GM21390 (cell line): ENCODE data around the gene KIFC3.
A peak's percentile ranks its signal among the peaks of the same experiment; 100 is the strongest.
"Not testable (repeated sequence)": the region's sequence is repeated elsewhere in the genome, so short reads cannot be mapped to it uniquely, and the experiment has no call there.

ENCODE experiments used
- ATAC-seq: cut with Tn5 transposase; IDR thresholded peaks from one replicate; pipeline ENCODE4 v1.9.1; 2021; ENCODE audit not compliant: unreplicated experiment

KIFC3 gene

DNA sequence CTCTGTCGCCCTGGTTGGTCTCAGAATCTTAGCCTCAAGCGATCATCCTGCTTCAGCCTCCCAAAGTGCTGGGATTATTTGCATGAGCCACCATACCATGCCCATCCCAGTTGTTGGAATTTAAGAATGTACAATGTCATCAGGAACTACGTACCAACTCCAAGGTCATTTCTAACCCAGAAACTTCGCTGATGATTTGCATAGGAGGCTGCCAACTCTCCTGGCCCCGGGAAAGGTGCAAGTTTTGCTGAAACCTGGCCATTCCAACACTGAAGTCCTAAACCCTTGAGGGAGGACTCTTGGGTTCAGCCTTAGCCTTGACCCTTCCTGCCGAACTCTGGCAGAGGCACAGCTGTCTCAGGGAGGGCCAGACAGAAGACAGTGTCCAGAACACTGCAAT lies 2.9 kb upstream of the KIFC3 start:
- no peak for ATAC-seq

DNA sequence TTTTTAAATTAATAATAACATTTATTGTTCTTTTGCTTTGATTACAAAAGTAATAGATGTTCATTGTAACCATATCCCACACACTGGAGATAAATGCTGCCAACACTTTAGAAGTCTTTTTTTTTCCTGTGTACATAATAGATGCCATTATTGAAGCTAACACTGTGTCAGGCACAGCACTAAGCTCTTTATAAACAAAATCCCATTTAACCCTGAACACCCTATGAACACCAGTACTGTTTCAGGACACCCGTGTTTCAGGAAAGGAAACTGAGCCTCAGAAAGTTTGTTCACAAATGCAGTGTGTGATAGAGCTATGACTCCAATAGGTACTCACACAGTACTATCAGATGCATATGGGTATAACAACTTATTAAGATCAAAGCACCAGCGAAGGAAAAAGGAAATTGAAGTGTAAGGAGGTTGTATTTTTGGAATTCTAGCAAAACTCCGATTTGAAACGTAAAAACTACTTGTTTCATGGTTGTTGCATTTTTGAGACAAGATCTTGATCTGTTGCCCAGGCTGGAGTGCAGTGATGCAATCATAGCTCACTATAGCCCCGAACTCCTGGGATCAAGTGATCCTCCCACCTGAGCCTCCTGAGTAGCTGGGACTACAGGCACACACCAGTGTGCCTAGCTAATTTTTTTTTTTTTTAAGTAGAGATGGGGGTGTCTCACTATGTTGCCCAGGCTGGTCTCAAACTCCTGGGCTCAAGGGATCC lies 2.0 kb upstream of the KIFC3 start:
- ATAC-seq, result no peak

DNA sequence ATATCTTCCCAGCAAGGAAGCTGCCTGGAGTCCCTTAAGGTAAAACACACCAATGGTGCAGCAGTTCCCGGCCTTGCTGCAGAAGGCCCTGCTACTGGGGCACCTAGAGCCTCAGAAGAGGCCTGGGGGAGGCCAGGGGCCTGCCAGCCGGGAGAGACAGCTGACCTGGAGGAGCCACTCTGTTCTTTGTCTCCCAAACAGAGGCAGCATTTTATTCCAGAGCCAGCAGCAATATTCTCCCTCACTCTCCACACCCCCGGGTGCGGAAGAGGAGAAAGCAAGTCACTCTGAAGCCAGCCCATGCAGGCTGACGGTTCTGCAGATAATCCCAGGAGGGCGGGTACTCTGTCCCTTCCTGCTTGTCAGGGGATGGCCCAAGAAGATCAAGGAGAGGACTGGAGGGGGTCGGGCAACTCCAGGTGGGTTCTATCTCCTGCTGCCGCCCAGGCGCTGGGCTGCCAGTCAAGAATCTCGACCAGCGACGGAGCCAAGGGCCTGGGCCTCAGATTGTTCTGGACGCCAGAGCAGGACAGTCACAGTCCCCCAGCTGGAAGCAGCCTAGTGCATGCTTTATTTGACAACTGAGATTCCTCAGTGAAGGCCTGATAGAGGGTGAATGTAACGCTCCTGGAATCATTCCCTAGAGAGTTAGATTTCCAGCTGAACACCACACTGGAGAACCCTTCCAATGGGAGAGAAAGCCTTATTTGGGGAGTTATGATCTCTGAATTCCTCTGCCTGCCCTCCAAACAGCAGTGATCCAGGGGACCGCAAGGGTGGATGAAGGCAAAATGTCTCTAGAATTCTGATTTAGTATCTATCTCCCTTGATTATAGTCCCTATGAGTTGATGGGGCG lies 1.1 kb upstream of the KIFC3 start:
- no peak for ATAC-seq

DNA sequence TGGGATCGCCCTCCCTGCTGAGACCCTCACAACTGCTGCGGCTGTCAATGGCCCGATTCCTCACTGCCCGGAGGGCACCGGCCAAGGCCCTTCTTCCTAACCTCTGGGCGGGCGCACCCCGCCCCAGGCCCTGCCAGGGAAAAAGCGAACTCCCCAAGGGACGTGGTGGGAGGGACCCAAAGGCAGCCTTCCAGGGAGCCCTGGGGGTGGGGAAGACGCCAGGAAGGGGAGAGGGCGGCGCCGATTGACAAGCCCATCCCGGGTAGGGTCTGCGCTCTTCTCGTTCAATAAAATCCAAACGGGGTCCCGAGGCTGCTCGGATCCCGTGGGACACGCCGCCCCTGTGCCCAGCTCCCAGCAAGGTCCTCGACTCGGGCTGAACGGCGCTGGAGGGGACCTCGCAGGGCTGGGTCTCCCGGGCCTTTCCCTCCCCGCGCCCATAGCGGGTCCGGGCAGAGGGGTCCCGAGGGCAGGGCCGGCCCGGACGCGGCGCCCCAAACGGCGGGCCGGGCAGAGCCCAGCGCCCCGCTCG lies 416 bp downstream of the KIFC3 start:
- no peak for ATAC-seq

DNA sequence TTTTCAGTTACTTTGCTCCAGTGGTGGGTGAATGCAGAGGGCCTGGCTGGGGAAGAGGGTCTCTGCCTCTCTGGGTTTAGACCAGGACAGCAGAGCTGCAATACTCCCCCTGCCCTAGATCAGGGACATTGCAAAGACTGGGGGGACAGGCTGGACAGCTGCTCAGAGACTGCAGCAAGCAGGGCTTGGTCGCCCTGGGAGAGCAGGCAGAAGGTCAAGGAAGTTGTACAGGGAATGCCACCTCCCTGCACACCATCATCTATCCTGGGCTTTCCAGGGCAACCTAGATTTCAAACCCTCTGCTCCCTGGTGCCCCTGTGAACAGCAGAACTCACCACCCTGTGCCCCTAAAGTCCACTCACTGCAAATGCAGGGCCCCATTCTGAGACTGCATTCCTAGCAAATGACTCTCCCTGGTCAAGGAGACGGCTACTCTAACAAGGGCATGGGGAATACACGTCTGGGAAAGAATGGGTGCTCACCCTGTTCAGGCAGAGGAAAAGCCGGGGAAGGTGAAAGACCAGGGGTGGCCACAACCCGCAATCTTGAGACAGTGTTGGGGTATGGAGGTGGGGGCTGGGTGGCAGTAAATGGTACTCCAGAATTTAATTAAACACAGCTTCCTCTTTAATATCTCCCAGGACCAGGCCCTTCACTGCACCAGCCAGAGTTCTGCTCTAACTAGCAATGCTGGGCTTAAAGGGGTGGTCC lies 1.0 kb downstream of the KIFC3 start:
- ATAC-seq, result no peak

DNA sequence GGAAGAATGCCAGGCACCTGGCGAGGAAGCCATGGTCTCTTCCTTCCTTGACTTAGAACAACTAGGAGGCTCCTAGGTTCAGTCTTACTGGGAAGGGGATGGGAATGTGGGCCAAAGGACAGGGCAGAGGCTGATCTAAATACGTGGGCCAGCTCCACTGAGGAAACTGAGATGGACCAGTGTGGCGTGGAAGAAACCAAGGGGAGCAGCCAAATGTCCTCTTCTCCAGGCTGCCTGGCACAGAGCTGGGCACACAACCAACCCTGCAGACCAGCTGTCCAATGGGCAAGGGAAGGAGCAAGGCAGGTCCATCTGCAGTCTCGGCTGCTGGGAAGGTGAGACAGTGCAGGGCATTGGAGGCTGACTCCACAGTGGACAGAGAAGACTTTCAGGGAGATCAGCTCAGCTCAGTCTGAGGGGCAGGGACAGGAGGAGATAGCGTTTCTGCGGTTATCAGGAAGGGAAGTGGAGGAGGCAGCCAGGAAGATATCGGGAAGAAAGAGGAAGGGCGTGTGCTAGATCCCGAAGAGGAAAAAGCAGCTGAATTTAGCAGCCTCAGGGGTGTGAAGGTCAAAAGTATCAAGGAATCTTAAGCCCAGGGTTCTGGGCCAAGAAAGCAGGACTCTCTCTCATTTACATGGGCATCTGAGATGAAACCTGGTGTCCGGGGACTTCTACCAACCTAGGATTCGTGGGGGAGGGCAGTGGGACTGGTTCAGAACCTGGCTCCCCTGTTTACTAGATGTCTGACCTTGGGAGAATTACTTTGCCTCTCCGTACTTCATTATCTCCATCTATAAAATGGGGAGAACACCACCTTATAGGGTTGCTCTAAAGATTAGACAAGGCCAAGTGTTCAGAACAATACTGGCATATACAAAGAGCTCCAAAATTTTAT lies 1.8 kb downstream of the KIFC3 start:
- no peak for ATAC-seq

DNA sequence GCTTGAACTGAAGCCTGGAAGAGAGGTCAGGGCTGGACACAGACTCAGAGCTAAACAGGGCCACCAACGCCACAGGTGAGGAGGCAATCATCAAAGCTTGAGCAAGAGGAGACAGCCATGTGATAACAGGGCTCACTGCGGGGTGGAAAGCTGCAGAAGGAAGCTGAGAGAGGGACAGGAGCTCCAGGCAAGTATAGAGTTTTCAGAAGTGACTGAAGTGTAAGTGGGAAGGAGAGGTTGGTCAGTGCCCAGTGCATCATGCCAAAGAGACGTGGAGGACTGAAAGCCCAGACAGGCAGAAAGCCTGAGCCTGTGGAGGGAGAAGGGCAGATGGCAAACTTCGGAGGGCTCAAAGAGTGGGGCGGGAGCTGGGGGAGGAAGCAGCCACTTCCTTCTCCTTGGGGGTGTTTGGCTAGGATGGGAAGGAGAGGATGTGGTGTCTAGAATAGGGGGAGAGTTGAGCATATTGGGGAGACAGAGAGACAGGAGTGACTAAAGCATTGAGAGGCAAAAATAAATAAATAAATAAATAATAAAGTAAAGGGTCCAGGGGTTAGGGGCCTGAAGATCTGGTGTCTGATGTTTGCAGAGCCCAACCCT lies 2.6 kb downstream of the KIFC3 start:
- ATAC-seq, result no peak

DNA sequence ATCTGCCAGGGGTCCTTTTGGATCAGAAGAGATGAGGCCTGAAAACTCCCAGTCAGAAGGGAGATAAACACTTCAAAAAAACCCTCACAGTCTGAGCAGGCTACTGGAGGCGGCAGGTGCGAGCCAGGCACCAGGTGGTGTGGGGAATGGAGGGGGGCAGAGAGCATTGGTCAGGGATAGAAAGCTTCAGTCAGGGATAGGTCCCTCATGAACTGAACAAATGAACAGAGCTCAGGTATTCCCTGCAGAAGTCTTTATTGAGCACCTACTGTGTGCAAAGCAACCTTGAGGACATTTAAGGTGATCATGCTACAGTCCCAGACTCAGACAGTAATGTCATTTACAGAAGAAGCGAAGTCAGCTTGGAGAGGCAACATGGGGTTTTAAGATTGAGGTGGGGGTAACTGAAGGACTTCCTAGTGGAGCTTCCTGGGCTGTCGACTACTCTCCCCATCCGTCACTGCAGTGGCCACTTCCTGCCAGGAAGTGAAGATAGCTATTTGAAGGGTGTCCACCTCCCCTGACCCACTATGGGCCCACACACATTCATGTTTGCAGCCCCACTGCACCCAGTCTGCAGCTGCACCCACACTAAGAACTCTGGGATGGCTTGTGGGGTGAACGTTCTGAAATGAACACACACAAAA lies 3.2 kb downstream of the KIFC3 start:
- no peak for ATAC-seq

DNA sequence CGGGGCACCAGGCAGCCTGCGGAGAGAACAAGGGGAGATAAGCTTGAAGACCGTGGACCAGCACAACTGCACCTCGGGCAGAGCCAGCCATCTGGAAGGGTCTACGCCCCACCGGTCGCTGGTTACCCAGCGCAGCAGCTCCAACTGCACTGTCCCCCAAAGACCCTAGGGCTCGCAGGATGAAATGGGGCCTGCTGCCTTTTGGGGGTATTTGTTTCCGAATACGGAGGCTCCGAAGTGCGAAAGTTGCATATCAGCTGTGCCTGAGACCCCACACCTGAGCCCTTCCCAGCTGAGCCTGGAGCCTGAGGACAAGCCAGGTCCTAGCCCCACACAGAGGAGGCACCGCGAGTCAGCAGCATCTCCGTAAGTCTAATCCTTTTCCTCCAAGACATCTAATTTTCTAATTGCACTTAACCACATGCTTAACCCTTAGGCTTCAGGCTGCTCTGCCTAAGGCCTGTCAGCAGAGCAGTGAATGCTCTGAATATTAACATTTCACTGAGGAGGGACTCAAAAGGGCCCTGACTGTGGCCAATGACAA lies 4.0 kb downstream of the KIFC3 start:
- ATAC-seq, result no peak

DNA sequence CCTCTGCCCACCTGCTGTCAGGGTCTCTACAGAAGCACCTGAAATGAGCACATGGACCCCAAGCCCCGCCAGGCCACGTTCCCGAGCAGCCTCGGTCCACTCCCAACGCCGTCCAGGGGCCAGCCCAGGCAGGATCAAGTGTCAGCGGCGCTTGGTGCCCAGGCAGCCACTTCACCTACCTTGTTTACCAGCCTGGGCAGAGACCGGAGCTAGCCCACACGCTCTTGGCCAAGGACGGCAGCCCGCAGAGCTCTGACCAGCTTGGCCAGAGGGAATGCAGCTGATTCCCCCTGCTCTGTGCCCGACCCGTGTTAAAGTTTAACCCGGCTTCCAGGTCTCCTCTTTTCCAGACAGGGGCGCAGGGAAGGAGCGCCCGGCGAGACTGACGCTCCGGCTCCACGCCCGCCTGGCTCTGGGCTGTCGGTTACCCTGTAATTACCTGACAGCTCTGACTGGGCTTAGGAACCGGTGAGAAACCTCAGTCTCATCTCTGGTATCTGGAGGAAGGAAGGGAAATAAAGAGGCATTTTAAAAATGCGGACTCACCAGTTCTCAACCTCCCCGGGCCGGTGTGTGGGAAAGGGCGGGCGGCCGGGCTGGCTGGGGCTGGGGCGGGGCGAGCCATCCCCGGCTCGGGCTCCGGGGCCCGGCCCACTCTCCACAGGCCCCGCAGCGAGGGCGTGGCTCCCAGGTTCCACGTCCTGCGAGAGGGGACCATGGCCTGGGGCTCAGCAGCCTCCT lies 4.6 kb downstream of the KIFC3 start:
- no peak for ATAC-seq

DNA sequence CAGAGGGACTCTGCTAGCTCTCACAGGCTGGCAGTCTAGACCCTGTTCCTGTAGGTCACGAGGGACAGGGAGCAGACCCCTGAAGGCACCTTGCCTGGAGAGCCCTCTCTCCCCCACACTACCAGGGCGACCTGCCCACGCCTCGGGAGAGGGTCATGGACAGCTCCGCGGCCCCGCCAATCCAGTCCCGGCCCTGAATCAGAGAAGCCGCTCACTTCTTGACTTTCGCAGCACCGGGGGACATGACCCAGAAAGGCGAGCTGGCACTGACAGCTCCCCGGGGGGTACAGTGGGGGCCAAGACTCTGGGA lies 5.1 kb downstream of the KIFC3 start:
- no peak for ATAC-seq

DNA sequence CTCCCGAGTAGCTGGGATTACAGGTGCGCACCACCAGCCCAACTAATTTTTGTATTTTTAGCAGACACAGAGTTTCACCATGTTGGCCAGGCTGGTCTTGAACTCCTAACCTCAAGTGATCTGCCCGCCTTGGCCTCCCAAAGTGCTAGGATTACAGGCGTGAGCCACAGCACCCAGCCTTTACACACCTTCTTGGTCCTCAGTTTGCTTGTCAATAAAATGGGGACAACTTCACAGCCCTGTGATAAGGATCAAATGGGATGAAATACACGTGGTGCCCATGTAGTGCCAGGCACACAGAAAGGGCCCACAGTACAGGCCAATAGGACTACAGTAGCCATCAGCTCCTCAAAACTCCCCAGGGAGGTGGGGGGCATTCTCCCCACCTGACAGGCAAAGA lies 6.3 kb downstream of the KIFC3 start:
- not testable (repeated sequence) for ATAC-seq

DNA sequence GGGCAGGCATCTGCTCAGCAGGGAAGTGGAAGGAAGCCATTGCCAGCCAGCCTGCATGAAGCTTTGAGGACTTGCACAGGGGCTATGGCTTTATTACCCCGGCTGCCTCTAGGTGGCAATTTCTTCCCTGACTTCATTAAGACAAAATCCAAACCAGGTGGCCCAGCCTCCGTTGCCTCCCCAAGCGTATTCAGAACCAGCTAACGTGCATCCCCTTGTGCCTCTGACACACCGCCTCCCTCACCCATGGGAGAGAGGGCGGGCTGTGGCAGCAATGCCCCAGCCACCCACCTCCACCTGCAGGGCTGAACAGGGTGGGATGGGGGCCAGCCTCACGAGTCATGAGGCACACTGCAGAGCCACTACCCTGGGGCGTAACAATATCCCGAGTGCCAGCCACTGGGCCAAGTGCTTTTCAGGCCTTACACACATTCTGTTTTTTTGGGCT lies 6.8 kb downstream of the KIFC3 start:
- peak; percentile 45 for ATAC-seq

DNA sequence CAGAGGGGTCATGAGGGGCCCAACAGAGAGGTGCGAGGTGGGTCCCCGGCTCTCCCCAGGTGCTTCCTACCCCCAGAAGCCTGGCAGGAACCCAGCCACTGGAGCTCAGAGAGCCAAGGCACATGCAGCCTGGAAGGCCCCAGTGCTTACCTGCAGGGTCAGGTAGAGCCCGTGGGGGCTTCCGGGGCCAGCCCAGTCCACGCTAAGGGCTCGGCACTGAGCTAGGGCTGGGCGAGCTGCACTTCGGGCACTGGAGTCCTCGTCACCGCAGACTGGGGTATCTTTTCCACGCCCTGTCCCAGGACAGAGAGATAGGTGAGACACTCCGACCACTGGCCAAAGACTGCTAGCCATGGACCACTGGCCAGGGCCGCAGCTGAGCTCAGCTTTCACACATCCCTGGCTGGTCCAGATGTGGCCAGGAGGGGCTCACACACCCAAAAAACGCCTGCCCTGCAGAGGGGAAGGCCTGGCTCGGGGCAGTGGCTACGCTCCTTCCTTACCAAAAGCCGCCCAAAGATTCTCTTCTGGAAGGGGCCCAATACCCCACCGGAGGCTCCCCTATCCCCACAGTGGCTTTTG lies 7.4 kb downstream of the KIFC3 start:
- no peak for ATAC-seq

DNA sequence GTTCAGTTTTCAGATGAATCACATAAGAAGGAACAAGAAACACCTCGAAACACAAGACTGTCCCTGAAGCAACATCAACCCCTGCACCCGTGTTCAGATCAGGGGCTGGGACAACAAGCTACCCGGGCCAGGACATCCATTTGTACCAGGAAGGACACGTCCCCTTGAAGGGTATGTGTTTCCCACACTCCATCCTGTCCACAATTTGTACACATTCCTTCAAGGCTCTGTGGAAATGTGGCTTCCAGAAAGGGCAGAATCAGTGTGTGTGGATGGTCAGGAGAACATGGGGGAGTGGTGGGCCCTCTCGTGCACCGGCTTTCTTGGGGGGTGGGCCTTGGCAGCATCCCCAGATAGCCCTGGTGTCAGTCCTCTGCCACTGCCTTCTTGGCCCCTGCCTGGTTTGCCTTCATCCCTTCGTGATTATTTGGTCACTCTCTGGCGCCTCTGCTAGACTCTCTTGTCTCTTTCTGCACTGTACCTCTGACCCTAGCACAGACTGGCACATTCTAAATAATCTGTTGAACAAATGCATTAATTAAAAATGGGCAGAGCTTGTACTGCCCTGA lies 10.3 kb downstream of the KIFC3 start:
- ATAC-seq, result no peak

DNA sequence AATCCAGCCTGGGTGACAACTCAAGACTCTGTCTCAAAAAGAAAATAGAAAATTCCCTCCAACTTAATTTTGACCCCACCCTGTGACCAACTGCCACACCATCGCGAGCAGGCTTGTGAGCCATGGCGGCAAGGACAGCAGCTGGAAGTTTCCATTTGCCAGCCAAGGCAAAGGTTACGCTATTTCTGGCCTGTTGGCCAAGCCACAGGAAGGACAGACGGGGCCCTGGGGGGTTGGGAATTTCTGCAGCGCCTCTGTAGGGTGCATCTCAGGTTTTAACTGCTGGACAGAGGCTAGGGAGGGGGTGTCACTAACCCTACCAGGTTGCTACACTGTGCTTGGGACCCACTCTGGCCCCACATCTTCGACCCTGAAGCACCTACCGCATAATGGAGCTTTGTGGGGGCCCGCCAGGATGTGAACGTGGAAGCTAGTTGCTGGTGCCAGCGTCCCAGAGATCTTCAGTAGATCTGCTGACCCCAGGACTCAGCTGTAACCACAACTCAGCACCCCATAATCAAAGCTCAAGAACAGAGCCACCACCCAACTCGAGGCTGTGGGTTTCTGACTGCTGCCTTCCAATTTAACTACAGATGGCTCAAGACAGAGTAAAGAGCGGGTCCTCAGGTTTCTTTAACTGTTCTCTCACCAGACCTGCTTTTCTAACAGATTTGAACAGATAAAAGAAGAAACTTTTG lies 10.9 kb downstream of the KIFC3 start:
- no peak for ATAC-seq

DNA sequence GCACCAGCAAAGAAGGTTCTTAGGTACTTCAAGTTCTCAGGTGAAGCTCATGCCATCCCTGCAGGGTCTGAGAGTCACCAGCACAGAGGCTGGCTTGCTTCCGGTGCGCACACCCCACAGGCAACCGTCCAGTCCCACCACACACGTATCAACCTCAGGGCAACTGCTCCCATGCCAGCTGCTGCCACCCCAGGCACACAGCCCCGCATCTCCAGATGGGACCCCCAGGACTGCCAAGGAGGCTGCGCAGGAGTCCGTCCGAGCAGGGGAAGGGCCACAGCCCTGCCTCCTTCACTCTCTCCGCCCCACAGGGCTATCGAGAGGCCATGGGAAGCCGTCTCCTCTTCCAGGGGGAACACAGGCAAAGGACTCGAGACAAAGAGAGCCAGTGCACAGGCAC lies 13.3 kb downstream of the KIFC3 start:
- no peak for ATAC-seq
